ENCODE results near the gene ADGRG6.

GRCh38 chr6:142478117-142478516 lies 176.3 kb downstream of the ADGRG6 start:
- TF ChIP-seq CTCF (IDR thresholded peaks at IDR 0.05) (no peak), POLR2A (IDR thresholded peaks at IDR 0.05) (no peak), EP300 (IDR thresholded peaks at IDR 0.05) (no peak), POLR2AphosphoS5 (IDR thresholded peaks at IDR 0.05) (no peak)

All from upper lobe of left lung (tissue), 4 donors.